ENCODE data around the gene SLC30A3.

DNA sequence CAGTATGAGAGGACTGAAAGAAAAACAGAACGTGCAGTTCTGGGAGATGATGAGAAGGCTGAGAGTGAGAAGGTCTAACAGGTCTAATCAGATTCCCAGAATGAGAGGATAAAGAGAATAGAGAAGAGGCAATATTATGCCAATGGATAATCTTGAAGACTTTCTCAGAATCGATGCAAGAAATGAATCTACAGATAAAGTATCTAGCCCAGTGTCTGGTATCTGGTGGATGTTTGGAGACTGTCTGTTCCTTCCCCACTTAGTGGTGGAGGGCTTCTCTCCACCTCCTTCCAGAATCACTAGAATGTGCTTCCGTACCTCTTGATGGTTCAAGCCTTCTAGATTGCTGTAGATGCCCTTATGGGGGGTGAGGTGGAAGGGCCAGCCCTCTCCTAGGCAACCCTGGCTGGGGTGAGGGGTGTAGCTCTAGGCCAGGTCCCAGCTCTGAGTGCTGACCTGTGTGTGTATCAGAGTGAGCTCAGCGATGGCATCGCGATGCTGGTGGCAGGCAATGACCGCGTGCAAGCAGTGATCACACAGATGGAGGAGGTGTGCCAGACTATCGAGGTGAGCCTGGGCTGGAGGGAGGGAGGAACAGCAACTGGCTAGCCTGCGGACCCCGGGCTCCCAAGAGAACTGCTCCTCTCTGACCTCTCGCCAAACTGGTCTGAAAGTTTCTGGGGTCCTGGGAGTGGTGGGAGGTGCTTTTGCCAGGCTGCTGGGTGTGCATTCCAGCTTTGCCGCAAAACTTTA, 41.8 kb upstream of the SLC30A3 start:
- TF ChIP-seq, protein P1, sequence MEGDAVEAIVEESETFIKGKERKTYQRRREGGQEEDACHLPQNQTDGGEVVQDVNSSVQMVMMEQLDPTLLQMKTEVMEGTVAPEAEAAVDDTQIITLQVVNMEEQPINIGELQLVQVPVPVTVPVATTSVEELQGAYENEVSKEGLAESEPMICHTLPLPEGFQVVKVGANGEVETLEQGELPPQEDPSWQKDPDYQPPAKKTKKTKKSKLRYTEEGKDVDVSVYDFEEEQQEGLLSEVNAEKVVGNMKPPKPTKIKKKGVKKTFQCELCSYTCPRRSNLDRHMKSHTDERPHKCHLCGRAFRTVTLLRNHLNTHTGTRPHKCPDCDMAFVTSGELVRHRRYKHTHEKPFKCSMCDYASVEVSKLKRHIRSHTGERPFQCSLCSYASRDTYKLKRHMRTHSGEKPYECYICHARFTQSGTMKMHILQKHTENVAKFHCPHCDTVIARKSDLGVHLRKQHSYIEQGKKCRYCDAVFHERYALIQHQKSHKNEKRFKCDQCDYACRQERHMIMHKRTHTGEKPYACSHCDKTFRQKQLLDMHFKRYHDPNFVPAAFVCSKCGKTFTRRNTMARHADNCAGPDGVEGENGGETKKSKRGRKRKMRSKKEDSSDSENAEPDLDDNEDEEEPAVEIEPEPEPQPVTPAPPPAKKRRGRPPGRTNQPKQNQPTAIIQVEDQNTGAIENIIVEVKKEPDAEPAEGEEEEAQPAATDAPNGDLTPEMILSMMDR (IDR thresholded peaks at IDR 0.05; ENCODE audit: low read length) = no peak
- no peak for TF ChIP-seq EZH2phosphoT487 (IDR thresholded peaks at IDR 0.05; ENCODE audit: low read length)
- no peak for TF ChIP-seq EZH2 (optimal IDR thresholded peaks at IDR 0.05; ENCODE audit: low read depth, low read length)

All from MM.1S (cell line).